ENCODE measurements around the gene PC. TPM values are rescaled to one million over a fixed set of nuclear protein-coding genes. Genes with fewer than 3 reads are reported as not detected.

PC gene
- total and polyA plus RNA-seq, 9 of the 15 experiments (the other 6 are each of a cell fraction or from before 2014, with no cell fraction given), result 0.94 to 38.0 (median 8.7) TPM

- Histone ChIP-seq H3K4me2 (ENCODE audit: insufficient read depth, low read length) (no peak overlapping the region), H3K9me3 (replicated peaks; ENCODE audit: control insufficient read depth, insufficient read depth, low read depth, low read length) (no peaks in the 10 kb centered on the region), H3K79me2 (ENCODE audit: control insufficient read depth, insufficient read depth, low read length) (peaks cover 7% of the 10 kb centered on the region; the same call in 2 of the 3 replicates), H3K27me3 (ENCODE audit: control insufficient read depth in 2 of 2, insufficient read depth in 2 of 2, low read length in 2 of 2) (no peaks in the 10 kb centered on the region), H3K27ac (ENCODE audit: extremely low read depth, low read depth, low read length) (no peak overlapping the region), H3K36me3 (ENCODE audit: control insufficient read depth, insufficient read depth, low read length) (peaks cover 37% of the 10 kb centered on the region; the same call in 2 of the 3 replicates), H4K20me1 (replicated peaks; ENCODE audit: control insufficient read depth, insufficient read depth, low read length) (no peaks in the 10 kb centered on the region), H3K4me3 (no peak overlapping the region), H2AFZ (ENCODE audit: low read depth, low read length) (no peak overlapping the region), H3K9ac (ENCODE audit: insufficient read depth in 1 of 2, low read depth in 2 of 2, low read length in 2 of 2) (no peak overlapping the region; a peak in 1 of 4 replicates), H3K9me1 (ENCODE audit: control insufficient read depth, insufficient read depth, low read length) (no peaks in the 10 kb centered on the region), H3K4me1 (replicated peaks in 1 of 2; ENCODE audit: control insufficient read depth in 2 of 2, insufficient read depth in 2 of 2, low read length in 2 of 2) (peaks cover 11 to 64% of the 10 kb centered on the region in 2 experiments; a peak in 4 of 5 replicates)
- no peak for ATAC-seq
- no peak for DNase-seq (ENCODE audit: extremely low read depth in 1 of 4, low spot score in 3 of 4)
- in situ Hi-C loops (cut with MboI), result loop anchor here (5.0 kb wide), 1 partner anchor 126 kb away; the partner anchor contains the start of gene C11orf86
- intact Hi-C loops (cut with micrococcal nuclease), result no loop called here
- FAIRE-seq, result no peak
- 79% methylated on average over 4 of the region's 4 CpGs for WGBS (ENCODE audit: insufficient coverage, low coverage, missing lambda C conversion rate)
- POLR2A ChIA-PET, result interaction anchor here (0.6 to 5.5 kb wide), 2 partner anchors 7 to 12 kb away, joined by 3 to 58 read pairs; partner anchors contain the start of gene RCE1
- no peak for TF ChIP-seq CBFA2T3 (IDR thresholded peaks at IDR 0.05)
- TF ChIP-seq NFIC (IDR thresholded peaks at IDR 0.05), result no peak
- TF ChIP-seq NFRKB (IDR thresholded peaks at IDR 0.05; ENCODE audit: low read depth), result no peak
- no peak for TF ChIP-seq ZNF695 (CRISPR knock-in tag; IDR thresholded peaks at IDR 0.05)
- TF ChIP-seq MEIS2 (IDR thresholded peaks at IDR 0.05; ENCODE audit: partially characterized antibody), result no peak
- no peak for TF ChIP-seq TAF1 (IDR thresholded peaks at IDR 0.05; ENCODE audit: control insufficient read depth, extremely low read depth, insufficient read depth, low read length, severe bottlenecking)
- TF ChIP-seq TRIM28 (IDR thresholded peaks at IDR 0.05), result no peak
- TF ChIP-seq TBP (optimal IDR thresholded peaks at IDR 0.05; ENCODE audit: low read depth, low read length), result no peak
- no peak for TF ChIP-seq NCOR1 (IDR thresholded peaks at IDR 0.05)
- no peak for TF ChIP-seq BDP1 (IDR thresholded peaks at IDR 0.05; ENCODE audit: insufficient read depth, insufficient read length)
- TF ChIP-seq BRCA1 (IDR thresholded peaks at IDR 0.05), result no peak
- no peak for TF ChIP-seq BRCA1 (CRISPR knock-in tag; IDR thresholded peaks at IDR 0.05)
- TF ChIP-seq MCM2 (IDR thresholded peaks at IDR 0.05; ENCODE audit: low read depth), result no peak
- TF ChIP-seq FOXM1 (IDR thresholded peaks at IDR 0.05; ENCODE audit: low read depth), result no peak
- TF ChIP-seq FOXM1 (CRISPR knock-in tag; IDR thresholded peaks at IDR 0.05; ENCODE audit: low read depth), result no peak
- TF ChIP-seq ARID2 (IDR thresholded peaks at IDR 0.05), result no peak
- CTCF ChIA-PET (ENCODE audit: low intra/inter-chr PET ratio), result no interaction called here
- BruUV-seq (replicated peaks), result no TSS peak
Observed at GRCh38 chr11:66851239-66851596, 107.0 kb downstream of the PC start.
